Gastrocnemius medialis (tissue), 4 donors: Measurements from ENCODE around the gene PPCDC. TPM values are rescaled to one million over a fixed set of nuclear protein-coding genes. Genes with fewer than 3 reads are reported as not detected.
A peak's percentile ranks its signal among the peaks of the same experiment; 100 is the strongest.

Experiments used
- ATAC-seq, 2 donors: fragments of 150-250 bp; one replicate each; pipeline ENCODE4 v1.9.1; 2016
- DNase-seq, 2 donors: peaks; one replicate each; pipeline ENCODE4 v3.0.0-alpha.2; 2019
- H3K27ac ChIP-seq, 4 donors: fragments of 200-600 bp; sonication (generic); 1 replicate in 1 of 4; 2 replicates in 3 of 4; pipeline ENCODE4 v1.5.1; 2016 to 2018; ENCODE audit warnings: mild to moderate bottlenecking in 2 of 4, moderate library complexity in 1 of 4
- H3K27me3 ChIP-seq, 3 donors: fragments of 200-600 bp; sonication (generic) in 2 of 3; 1 replicate in 1 of 3; 2 replicates in 2 of 3; pipeline versions ENCODE4 v1.5.1 to v1.6.0; 2016 to 2019; ENCODE audit warnings: mild to moderate bottlenecking in 1 of 3, moderate library complexity in 1 of 3
- H3K36me3 ChIP-seq, 2 donors: fragments of 200-600 bp; sonication (generic) in 1 of 2; one replicate each; pipeline ENCODE4 v1.5.1; 2017 to 2018
- H3K4me1 ChIP-seq, 2 donors: fragments of 200-600 bp; sonication (generic) in 1 of 2; one replicate each; pipeline ENCODE4 v1.5.1; 2016 to 2017; ENCODE audit warnings: mild to moderate bottlenecking in 2 of 2
- H3K4me3 ChIP-seq, 4 donors: fragments of 200-600 bp; sonication (generic) in 3 of 4; 1 replicate in 1 of 4; 2 replicates in 3 of 4; pipeline ENCODE4 v1.5.1; 2016 to 2019; ENCODE audit warnings: mild to moderate bottlenecking in 2 of 4
- H3K9me3 ChIP-seq, 3 donors: fragments of 200-600 bp; sonication (generic) in 2 of 3; 1 replicate in 1 of 3; 2 replicates in 2 of 3; pipeline ENCODE4 v1.5.1; 2016 to 2019
- POLR2A ChIP-seq, 2 donors: fragments of 450-650 bp; IDR thresholded peaks; one replicate each; pipeline ENCODE4 v1.6.1; 2017; ENCODE audit warnings: antibody characterized with exemption in 2 of 2, mild to moderate bottlenecking in 2 of 2, moderate library complexity in 2 of 2
- in situ Hi-C, 4 donors: fragments of 200-750 bp; cut with MboI; loops; one replicate each; pipeline versions ENCODE4 v1.15.0 to v1.8.0; 2017; ENCODE audit warnings: low sequenced_read_pairs in 4 of 4
- intact Hi-C: fragments of 100-400 bp; cut with DNase I; formaldehyde crosslinking; loops from one replicate; pipeline ENCODE4 v1.15.1; 2023; ENCODE audit warnings: low total_unique reads
- total RNA-seq, 4 donors: library from RNA; depleted of rRNA; stranded (reverse); fragments of >200 nt; gene quantifications; one replicate each; pipeline versions ENCODE4 v1.1.0 to v1.2.3, GENCODE V29; 2016
- TF ChIP-seq, protein P1 (sequence below), 5 experiments: fragments of 450-650 bp in 3 of 5; fragments of 200-600 bp in 2 of 5; sonication (generic) in 2 of 5; IDR thresholded peaks in 4 of 5; conservative IDR thresholded peaks in 1 of 5; 1 replicate in 4 of 5; 2 replicates in 1 of 5; pipeline ENCODE4 v1.5.1; 2016 to 2019; ENCODE audit warnings: antibody characterized with exemption in 5 of 5, mild to moderate bottlenecking in 3 of 5, moderate library complexity in 3 of 5

Gene PPCDC
- 10 to 100 TPM in 2 of 4 donors, 1 to 10 TPM in 2; 5.5 to 20.2 (median 11.9) TPM for total RNA-seq

DNA sequence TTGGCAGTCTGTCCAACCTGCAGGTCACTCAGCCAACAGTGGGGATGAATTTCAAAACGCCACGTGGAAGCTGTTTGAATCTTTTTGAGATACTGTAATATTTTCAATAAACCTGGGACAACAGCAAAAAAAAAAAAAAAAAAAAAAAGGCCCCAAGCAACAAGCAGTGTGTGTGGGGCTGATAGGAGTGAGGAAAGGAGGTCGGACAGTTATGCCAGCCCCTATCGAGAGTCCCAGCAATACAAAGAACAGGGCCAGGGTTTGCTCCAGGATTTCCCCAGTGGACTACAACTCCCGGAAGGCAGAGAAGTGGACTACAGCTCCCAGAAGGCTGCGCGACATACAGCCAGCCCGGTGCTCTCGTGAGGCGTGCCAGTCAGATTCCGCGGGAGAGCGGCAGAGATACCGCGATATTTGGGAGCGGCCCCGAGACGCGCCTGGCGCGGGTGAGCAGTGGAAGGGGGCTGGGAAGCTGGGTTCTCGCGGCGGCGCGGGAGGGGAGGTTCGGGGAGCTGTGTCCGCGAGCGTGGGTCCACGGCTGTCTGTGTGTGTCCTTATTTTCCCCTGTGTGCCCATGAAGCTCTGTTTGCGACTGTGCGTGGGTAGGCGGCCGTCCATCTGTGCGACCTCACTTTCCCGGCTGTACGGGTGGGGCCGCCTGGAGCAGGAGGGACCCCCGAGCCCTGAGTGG lies at the start of gene PPCDC:
TSS of gene PPCDC (plus strand) at position 410 of the 691 bp plus-strand sequence. CDS start 4,729 bp downstream, outside the sequence.
- in situ Hi-C loops (loop anchor here in 1 of 4 donors (10.0 kb wide), 1 partner anchor 181 kb away; the partner anchor contains the start of gene C15orf39), intact Hi-C loops (loop anchor here (1.0 to 5.0 kb wide), 3 partner anchors 67 to 481 kb away; partner anchors contain the start of genes ARID3B and RPP25)
- peak within 1 kb of the TSS; percentile 88 to 96 (median 90) for H3K27ac ChIP-seq
- H3K4me1 ChIP-seq, result peaks cover 0 to 14% of the 10 kb centered on the region in 2 donors
- no peaks in the 10 kb centered on the region for H3K36me3 ChIP-seq
- DNase-seq (peak; percentile 95), ATAC-seq (peak; percentile 97 to 98)
- TF ChIP-seq, protein P1, sequence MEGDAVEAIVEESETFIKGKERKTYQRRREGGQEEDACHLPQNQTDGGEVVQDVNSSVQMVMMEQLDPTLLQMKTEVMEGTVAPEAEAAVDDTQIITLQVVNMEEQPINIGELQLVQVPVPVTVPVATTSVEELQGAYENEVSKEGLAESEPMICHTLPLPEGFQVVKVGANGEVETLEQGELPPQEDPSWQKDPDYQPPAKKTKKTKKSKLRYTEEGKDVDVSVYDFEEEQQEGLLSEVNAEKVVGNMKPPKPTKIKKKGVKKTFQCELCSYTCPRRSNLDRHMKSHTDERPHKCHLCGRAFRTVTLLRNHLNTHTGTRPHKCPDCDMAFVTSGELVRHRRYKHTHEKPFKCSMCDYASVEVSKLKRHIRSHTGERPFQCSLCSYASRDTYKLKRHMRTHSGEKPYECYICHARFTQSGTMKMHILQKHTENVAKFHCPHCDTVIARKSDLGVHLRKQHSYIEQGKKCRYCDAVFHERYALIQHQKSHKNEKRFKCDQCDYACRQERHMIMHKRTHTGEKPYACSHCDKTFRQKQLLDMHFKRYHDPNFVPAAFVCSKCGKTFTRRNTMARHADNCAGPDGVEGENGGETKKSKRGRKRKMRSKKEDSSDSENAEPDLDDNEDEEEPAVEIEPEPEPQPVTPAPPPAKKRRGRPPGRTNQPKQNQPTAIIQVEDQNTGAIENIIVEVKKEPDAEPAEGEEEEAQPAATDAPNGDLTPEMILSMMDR (IDR thresholded peaks at IDR 0.05 in 4 of 5, conservative IDR thresholded peaks at IDR 0.05 in 1 of 5), result no peak
- peak; percentile 82 to 87 for TF ChIP-seq POLR2A (IDR thresholded peaks at IDR 0.05)
- H3K4me3 ChIP-seq, result peak within 1 kb of the TSS; percentile 80 to 92 (median 84)
- no peaks in the 10 kb centered on the region for H3K9me3 ChIP-seq
- no peaks in the 10 kb centered on the region for H3K27me3 ChIP-seq

DNA sequence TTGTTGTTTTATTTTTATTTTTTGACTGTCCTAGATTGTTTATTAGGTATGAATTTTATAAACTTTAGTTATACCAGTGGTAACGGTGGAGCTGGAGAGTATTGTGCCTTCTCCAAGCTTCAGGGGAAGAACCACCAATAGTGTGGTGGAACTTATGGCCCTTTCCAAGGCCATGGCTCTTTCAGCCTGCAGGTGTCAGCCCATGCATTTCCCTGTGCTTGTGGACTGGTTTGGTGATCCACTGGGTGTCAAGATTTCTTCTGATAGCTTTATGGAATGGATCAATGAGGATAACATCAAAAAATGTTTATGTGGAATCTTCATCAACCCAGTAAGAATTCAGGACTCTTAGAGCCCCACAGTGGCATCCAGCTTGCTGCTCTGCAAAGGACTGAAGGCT lies 47.2 kb upstream of the PPCDC start:
- in situ Hi-C loops (no loop called here), intact Hi-C loops (no loop called here)
- H3K4me3 ChIP-seq, result no peak overlapping the region
- no peak overlapping the region for H3K27ac ChIP-seq
- DNase-seq (no peak), ATAC-seq (no peak)
- no peaks in the 10 kb centered on the region for H3K36me3 ChIP-seq
- no peaks in the 10 kb centered on the region for H3K27me3 ChIP-seq
- TF ChIP-seq, protein P1 (IDR thresholded peaks at IDR 0.05 in 4 of 5, conservative IDR thresholded peaks at IDR 0.05 in 1 of 5), result no peak
- no peak for TF ChIP-seq POLR2A (IDR thresholded peaks at IDR 0.05)
- H3K9me3 ChIP-seq, result no peaks in the 10 kb centered on the region
- no peaks in the 10 kb centered on the region for H3K4me1 ChIP-seq

DNA sequence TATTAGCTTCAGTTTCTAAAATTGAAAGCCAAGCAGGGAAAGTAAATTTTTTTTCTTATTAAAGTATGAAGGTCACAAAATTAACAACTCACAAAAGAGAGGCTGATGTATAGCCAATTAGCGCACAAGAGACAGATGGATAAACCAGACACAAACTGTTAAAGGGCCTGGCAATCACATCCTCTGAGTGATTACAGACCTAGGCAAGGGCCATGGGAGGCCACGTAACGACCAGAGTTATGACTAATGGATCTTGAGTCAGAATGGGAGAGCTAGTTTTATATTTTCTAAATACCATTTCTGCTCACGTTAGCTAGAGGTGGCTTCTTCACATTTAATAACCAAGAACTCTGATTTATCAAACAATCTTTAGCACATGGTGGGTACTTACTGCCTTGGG lies 45.8 kb upstream of the PPCDC start:
- in situ Hi-C loops, result no loop called here

DNA sequence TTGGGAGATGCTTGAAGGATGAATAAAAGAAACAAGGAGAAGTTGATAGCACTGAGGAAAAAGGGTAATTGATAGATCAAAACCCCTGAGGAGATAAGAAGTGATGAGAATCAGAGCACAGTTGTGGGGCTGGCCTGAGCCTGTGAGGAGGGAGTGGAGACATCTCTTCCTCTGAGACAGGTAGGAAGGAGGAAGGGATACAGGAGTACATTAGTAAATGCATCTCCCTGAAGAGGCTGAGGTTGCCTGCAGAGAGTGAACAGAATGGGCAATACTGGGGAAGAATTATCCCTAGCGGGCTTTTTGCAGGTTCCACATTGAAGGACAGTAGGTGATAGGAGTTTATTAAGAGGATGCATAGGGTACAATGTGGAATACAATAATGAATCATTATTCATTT lies 45.3 kb upstream of the PPCDC start:
- TF ChIP-seq, protein P1 (IDR thresholded peaks at IDR 0.05 in 4 of 5, conservative IDR thresholded peaks at IDR 0.05 in 1 of 5), result no peak
- TF ChIP-seq POLR2A (IDR thresholded peaks at IDR 0.05), result no peak
- in situ Hi-C loops, result no loop called here
- no peaks in the 10 kb centered on the region for H3K27me3 ChIP-seq
- no peaks in the 10 kb centered on the region for H3K36me3 ChIP-seq
- DNase-seq, result no peak
- H3K9me3 ChIP-seq, result no peaks in the 10 kb centered on the region
- no peak overlapping the region for H3K4me3 ChIP-seq
- no peaks in the 10 kb centered on the region for H3K4me1 ChIP-seq
- no peak for ATAC-seq
- H3K27ac ChIP-seq, result no peak overlapping the region
- intact Hi-C loops, result no loop called here

More for the DNA sequence above, 45.8 kb upstream of the PPCDC start:
- intact Hi-C loops, result no loop called here
- no peaks in the 10 kb centered on the region for H3K9me3 ChIP-seq
- DNase-seq, result no peak
- no peak for ATAC-seq
- TF ChIP-seq, protein P1 (IDR thresholded peaks at IDR 0.05 in 4 of 5, conservative IDR thresholded peaks at IDR 0.05 in 1 of 5), result no peak
- TF ChIP-seq POLR2A (IDR thresholded peaks at IDR 0.05), result no peak
- H3K27ac ChIP-seq, result no peak overlapping the region
- H3K27me3 ChIP-seq, result no peaks in the 10 kb centered on the region
- H3K4me3 ChIP-seq, result no peak overlapping the region
- no peaks in the 10 kb centered on the region for H3K4me1 ChIP-seq
- H3K36me3 ChIP-seq, result no peaks in the 10 kb centered on the region
